H1 (cell line): Measurements from ENCODE around the gene SLC9A5. TPM values are rescaled to one million over a fixed set of nuclear protein-coding genes. Genes with fewer than 3 reads are reported as not detected.

Experiments
- BACH1 ChIP-seq: IDR thresholded peaks from 2 replicates; pipeline ENCODE4 v1.6.1; 2012; ENCODE audit warnings: low read length, improper control_type of control experiment
- GTF2F1 ChIP-seq: IDR thresholded peaks from 2 replicates; pipeline ENCODE4 v1.6.1; 2012; ENCODE audit warnings: low read depth, low read length, improper control_type of control experiment, borderline replicate concordance
- HDAC6 ChIP-seq: IDR thresholded peaks from one replicate; pipeline ENCODE4 v1.7.1; 2012; ENCODE audit warnings: low read depth, mild to moderate bottlenecking, inconsistent platforms, low read length, moderate library complexity
- SIRT6 ChIP-seq: IDR thresholded peaks from one replicate; pipeline ENCODE4 v1.7.1; 2012; ENCODE audit warnings: low read length, inconsistent platforms
- SP1 ChIP-seq: IDR thresholded peaks from 2 replicates; pipeline ENCODE4 v1.6.1; 2011; ENCODE audit warnings: low read depth, low read length
- ZNF274 ChIP-seq: IDR thresholded peaks from 2 replicates; pipeline ENCODE4 v1.7.0; 2012; ENCODE audit warnings: low read length, borderline replicate concordance; ENCODE audit errors: extremely low read depth
- polyA plus RNA-seq, 7 experiments: library from polyadenylated mRNA; depleted of rRNA in 3 of 7; stranded (reverse) in 5 of 7; unstranded in 2 of 7; fragments of >200 nt in 5 of 7; fragments of 200-250 nt in 2 of 7; gene quantifications; 1 replicate in 5 of 7; 2 replicates in 1 of 7; 4 replicates in 1 of 7; pipeline versions ENCODE4 v1.2.1 to v1.2.3, GENCODE V29; 2011 to 2013; ENCODE audit warnings: missing spikeins in 2 of 7, mixed read lengths in 2 of 7
- total RNA-seq: library from RNA; stranded (reverse); fragmentation: NEBNext Ultra II Directional; extraction: Animal tissue kit (Norgen Biotek cat#: 25700); gene quantifications from 2 replicates; pipeline ENCODE4 v1.2.1, GENCODE V29; 2021
- TF ChIP-seq, protein P1 (sequence below): fragments of 300-600 bp; sonication (generic); IDR thresholded peaks from 2 replicates; pipeline ENCODE4 v1.7.1; 2012; ENCODE audit warnings: low read length, moderate library complexity, mild to moderate bottlenecking, inconsistent platforms; ENCODE audit not compliant: insufficient replicate concordance
- TF ChIP-seq, protein P2 (sequence below): IDR thresholded peaks from 2 replicates; pipeline ENCODE4 v1.6.1; 2011; ENCODE audit warnings: low read length, improper control_type of control experiment
- TF ChIP-seq, protein P3 (sequence below), 3 experiments: IDR thresholded peaks; 1 replicate in 2 of 3; 2 replicates in 1 of 3; pipeline versions ENCODE4 v1.5.1 to v1.6.1; 2011; ENCODE audit warnings: low read length in 3 of 3, mild to moderate bottlenecking in 3 of 3, inconsistent platforms in 2 of 3, low read depth in 1 of 3, moderate library complexity in 1 of 3; ENCODE audit not compliant: insufficient read depth in 1 of 3; ENCODE audit errors: control extremely low read depth in 1 of 3

Gene SLC9A5
- total and polyA plus RNA-seq, 2 of the 8 experiments (the other 6 are each of a cell fraction or from before 2014, with no cell fraction given) = 7.9 to 8.6 TPM

DNA sequence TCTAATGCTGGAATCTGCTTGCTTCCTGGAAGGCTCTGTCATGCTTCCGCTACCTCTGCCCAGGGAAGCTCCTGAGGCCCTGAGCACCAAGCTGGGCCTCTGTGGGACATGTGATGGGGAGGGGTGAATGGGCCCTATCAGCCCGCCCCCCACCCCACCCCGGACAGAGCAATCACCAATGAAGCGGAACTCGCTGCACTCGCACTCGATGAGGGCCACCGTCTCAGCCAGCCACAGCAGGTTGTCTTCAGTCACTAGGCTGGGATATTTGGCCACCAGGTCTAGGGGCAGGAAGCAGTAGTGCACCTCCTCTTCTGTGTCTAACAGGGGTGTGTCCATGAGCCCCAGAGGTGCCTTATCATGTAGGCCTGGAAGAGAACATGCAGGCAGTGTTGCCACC is 54.2 kb downstream of the SLC9A5 start (continued):
- TF ChIP-seq, protein P1, sequence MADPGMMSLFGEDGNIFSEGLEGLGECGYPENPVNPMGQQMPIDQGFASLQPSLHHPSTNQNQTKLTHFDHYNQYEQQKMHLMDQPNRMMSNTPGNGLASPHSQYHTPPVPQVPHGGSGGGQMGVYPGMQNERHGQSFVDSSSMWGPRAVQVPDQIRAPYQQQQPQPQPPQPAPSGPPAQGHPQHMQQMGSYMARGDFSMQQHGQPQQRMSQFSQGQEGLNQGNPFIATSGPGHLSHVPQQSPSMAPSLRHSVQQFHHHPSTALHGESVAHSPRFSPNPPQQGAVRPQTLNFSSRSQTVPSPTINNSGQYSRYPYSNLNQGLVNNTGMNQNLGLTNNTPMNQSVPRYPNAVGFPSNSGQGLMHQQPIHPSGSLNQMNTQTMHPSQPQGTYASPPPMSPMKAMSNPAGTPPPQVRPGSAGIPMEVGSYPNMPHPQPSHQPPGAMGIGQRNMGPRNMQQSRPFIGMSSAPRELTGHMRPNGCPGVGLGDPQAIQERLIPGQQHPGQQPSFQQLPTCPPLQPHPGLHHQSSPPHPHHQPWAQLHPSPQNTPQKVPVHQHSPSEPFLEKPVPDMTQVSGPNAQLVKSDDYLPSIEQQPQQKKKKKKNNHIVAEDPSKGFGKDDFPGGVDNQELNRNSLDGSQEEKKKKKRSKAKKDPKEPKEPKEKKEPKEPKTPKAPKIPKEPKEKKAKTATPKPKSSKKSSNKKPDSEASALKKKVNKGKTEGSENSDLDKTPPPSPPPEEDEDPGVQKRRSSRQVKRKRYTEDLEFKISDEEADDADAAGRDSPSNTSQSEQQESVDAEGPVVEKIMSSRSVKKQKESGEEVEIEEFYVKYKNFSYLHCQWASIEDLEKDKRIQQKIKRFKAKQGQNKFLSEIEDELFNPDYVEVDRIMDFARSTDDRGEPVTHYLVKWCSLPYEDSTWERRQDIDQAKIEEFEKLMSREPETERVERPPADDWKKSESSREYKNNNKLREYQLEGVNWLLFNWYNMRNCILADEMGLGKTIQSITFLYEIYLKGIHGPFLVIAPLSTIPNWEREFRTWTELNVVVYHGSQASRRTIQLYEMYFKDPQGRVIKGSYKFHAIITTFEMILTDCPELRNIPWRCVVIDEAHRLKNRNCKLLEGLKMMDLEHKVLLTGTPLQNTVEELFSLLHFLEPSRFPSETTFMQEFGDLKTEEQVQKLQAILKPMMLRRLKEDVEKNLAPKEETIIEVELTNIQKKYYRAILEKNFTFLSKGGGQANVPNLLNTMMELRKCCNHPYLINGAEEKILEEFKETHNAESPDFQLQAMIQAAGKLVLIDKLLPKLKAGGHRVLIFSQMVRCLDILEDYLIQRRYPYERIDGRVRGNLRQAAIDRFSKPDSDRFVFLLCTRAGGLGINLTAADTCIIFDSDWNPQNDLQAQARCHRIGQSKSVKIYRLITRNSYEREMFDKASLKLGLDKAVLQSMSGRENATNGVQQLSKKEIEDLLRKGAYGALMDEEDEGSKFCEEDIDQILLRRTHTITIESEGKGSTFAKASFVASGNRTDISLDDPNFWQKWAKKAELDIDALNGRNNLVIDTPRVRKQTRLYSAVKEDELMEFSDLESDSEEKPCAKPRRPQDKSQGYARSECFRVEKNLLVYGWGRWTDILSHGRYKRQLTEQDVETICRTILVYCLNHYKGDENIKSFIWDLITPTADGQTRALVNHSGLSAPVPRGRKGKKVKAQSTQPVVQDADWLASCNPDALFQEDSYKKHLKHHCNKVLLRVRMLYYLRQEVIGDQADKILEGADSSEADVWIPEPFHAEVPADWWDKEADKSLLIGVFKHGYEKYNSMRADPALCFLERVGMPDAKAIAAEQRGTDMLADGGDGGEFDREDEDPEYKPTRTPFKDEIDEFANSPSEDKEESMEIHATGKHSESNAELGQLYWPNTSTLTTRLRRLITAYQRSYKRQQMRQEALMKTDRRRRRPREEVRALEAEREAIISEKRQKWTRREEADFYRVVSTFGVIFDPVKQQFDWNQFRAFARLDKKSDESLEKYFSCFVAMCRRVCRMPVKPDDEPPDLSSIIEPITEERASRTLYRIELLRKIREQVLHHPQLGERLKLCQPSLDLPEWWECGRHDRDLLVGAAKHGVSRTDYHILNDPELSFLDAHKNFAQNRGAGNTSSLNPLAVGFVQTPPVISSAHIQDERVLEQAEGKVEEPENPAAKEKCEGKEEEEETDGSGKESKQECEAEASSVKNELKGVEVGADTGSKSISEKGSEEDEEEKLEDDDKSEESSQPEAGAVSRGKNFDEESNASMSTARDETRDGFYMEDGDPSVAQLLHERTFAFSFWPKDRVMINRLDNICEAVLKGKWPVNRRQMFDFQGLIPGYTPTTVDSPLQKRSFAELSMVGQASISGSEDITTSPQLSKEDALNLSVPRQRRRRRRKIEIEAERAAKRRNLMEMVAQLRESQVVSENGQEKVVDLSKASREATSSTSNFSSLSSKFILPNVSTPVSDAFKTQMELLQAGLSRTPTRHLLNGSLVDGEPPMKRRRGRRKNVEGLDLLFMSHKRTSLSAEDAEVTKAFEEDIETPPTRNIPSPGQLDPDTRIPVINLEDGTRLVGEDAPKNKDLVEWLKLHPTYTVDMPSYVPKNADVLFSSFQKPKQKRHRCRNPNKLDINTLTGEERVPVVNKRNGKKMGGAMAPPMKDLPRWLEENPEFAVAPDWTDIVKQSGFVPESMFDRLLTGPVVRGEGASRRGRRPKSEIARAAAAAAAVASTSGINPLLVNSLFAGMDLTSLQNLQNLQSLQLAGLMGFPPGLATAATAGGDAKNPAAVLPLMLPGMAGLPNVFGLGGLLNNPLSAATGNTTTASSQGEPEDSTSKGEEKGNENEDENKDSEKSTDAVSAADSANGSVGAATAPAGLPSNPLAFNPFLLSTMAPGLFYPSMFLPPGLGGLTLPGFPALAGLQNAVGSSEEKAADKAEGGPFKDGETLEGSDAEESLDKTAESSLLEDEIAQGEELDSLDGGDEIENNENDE = no peak
- TF ChIP-seq, protein P2, sequence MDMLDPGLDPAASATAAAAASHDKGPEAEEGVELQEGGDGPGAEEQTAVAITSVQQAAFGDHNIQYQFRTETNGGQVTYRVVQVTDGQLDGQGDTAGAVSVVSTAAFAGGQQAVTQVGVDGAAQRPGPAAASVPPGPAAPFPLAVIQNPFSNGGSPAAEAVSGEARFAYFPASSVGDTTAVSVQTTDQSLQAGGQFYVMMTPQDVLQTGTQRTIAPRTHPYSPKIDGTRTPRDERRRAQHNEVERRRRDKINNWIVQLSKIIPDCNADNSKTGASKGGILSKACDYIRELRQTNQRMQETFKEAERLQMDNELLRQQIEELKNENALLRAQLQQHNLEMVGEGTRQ = no peak
- no peak for TF ChIP-seq ZNF274
- TF ChIP-seq SP1 = no peak
- TF ChIP-seq BACH1 = no peak
- TF ChIP-seq, protein P3, sequence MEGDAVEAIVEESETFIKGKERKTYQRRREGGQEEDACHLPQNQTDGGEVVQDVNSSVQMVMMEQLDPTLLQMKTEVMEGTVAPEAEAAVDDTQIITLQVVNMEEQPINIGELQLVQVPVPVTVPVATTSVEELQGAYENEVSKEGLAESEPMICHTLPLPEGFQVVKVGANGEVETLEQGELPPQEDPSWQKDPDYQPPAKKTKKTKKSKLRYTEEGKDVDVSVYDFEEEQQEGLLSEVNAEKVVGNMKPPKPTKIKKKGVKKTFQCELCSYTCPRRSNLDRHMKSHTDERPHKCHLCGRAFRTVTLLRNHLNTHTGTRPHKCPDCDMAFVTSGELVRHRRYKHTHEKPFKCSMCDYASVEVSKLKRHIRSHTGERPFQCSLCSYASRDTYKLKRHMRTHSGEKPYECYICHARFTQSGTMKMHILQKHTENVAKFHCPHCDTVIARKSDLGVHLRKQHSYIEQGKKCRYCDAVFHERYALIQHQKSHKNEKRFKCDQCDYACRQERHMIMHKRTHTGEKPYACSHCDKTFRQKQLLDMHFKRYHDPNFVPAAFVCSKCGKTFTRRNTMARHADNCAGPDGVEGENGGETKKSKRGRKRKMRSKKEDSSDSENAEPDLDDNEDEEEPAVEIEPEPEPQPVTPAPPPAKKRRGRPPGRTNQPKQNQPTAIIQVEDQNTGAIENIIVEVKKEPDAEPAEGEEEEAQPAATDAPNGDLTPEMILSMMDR (IDR thresholded peaks at IDR 0.05; ENCODE audit: control extremely low read depth in 1 of 3, insufficient read depth in 1 of 3, low read depth in 1 of 3, low read length in 3 of 3) = no peak
- TF ChIP-seq HDAC6 = no peak
- no peak for TF ChIP-seq GTF2F1
- no peak for TF ChIP-seq SIRT6
